ENCODE data around the gene ERBB4. TPM values are rescaled to one million over a fixed set of nuclear protein-coding genes. Genes with fewer than 3 reads are reported as not detected.

Gene ERBB4
- total RNA-seq, 1 experiment from 2014 or later: 0.04 TPM

DNA sequence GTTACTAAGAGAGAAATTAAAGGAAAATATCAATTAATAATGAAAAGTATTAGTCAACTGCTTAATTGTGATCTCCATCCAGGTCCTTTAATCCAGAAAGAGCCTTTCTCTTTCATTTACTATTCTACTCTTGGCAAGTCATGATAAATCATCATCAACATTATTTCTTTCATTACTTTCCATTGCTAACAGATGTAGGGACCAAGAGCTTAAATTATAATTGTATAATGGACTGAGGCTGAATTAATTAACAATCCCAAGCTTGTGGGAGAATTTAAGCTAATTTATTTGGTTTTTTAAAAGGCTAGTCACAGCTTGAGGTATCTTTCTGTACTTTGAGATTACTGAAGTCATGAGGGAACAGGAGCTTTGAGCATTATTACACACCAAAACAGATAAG is 223.9 kb downstream of the ERBB4 start:
- no peaks in the 10 kb centered on the region for H3K36me3 Mint-ChIP-seq (ENCODE audit: insufficient read depth in 1 of 3, low read depth in 3 of 3)

More for the DNA sequence above, 223.9 kb downstream of the ERBB4 start:
- H2BK12ac ChIP-seq (ENCODE audit: insufficient read length, low read depth, low read length): no peak overlapping the region
- H4K8ac ChIP-seq (replicated peaks; ENCODE audit: insufficient read length, low read depth, low read length): no peak overlapping the region
- no peaks in the 10 kb centered on the region for H3K79me2 ChIP-seq (ENCODE audit: insufficient read depth, low read length)
- DNase-seq: no peak
- no peaks in the 10 kb centered on the region for H3K27me3 ChIP-seq (ENCODE audit: insufficient read depth, low read length)
- no peak overlapping the region for H3K18ac ChIP-seq (ENCODE audit: insufficient read length, low read depth, low read length)
- no peak overlapping the region for H2BK15ac ChIP-seq (ENCODE audit: low read depth, low read length)
- H4K91ac ChIP-seq (ENCODE audit: insufficient read length, low read depth, low read length): no peak overlapping the region
- no peak overlapping the region for H3K14ac ChIP-seq (ENCODE audit: insufficient read depth, low read length)
- Mint-ChIP-seq H3K4me1 (no peaks in the 10 kb centered on the region), H3K9me3 (no peaks in the 10 kb centered on the region), H3K27me3 (ENCODE audit: low read depth) (no peaks in the 10 kb centered on the region; the same call in 1 of the 2 replicates), H3K27ac (no peak overlapping the region), H3K4me3 (no peak overlapping the region)
- no peaks in the 10 kb centered on the region for H3K79me1 ChIP-seq (ENCODE audit: insufficient read depth, low read depth, low read length, poor library complexity, severe bottlenecking)
- H2BK120ac ChIP-seq (ENCODE audit: low read depth, low read length, poor library complexity, severe bottlenecking): no peak overlapping the region
- no peaks in the 10 kb centered on the region for H4K20me1 ChIP-seq (ENCODE audit: control insufficient read depth, insufficient read depth, insufficient read length)
- no peak overlapping the region for H2AFZ ChIP-seq (ENCODE audit: low read length)
- H3K4me2 ChIP-seq (ENCODE audit: insufficient read depth, insufficient read length, low read length): no peak overlapping the region
- no peak overlapping the region for H3K56ac ChIP-seq (ENCODE audit: insufficient read length, low read depth, low read length)
- no peak overlapping the region for H3K23ac ChIP-seq (ENCODE audit: insufficient read length, low read depth, low read length)
- no peaks in the 10 kb centered on the region for H3K23me2 ChIP-seq (ENCODE audit: insufficient read length, low read depth, low read length, poor library complexity, severe bottlenecking)
- no peak overlapping the region for H3K4ac ChIP-seq (ENCODE audit: low read depth, low read length)
- H2BK20ac ChIP-seq (ENCODE audit: low read depth, low read length, poor library complexity, severe bottlenecking): no peak overlapping the region
- no peak overlapping the region for H2AK5ac ChIP-seq (ENCODE audit: insufficient read length, low read length)
- no peak overlapping the region for H4K5ac ChIP-seq (ENCODE audit: insufficient read length, low read depth, low read length)
- H3K9ac ChIP-seq (ENCODE audit: extremely low read depth, insufficient read length, low read length): no peak overlapping the region
- H2BK5ac ChIP-seq (ENCODE audit: insufficient read length, low read length): no peak overlapping the region
- no peaks in the 10 kb centered on the region for H3K4me1 ChIP-seq (ENCODE audit: insufficient read depth, low read length)
- H3T11ph ChIP-seq (ENCODE audit: low read length): no peak overlapping the region
- H3K27ac ChIP-seq (ENCODE audit: insufficient read length, low read depth, low read length): no peak overlapping the region
- TF ChIP-seq, protein P1, sequence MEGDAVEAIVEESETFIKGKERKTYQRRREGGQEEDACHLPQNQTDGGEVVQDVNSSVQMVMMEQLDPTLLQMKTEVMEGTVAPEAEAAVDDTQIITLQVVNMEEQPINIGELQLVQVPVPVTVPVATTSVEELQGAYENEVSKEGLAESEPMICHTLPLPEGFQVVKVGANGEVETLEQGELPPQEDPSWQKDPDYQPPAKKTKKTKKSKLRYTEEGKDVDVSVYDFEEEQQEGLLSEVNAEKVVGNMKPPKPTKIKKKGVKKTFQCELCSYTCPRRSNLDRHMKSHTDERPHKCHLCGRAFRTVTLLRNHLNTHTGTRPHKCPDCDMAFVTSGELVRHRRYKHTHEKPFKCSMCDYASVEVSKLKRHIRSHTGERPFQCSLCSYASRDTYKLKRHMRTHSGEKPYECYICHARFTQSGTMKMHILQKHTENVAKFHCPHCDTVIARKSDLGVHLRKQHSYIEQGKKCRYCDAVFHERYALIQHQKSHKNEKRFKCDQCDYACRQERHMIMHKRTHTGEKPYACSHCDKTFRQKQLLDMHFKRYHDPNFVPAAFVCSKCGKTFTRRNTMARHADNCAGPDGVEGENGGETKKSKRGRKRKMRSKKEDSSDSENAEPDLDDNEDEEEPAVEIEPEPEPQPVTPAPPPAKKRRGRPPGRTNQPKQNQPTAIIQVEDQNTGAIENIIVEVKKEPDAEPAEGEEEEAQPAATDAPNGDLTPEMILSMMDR (conservative IDR thresholded peaks at IDR 0.05): no peak
- no peaks in the 10 kb centered on the region for H3K9me3 ChIP-seq (ENCODE audit: control insufficient read depth, low read depth, low read length)

Measured in H9 (cell line).